Hematopoietic multipotent progenitor cell treated with erythropoietin and hydrocortisone succinate and interleukin-3 and kit ligand, for 6 days (in vitro differentiated cells): Measurements from ENCODE around the gene SPATA31C1.

Experiments
- DNase-seq: peaks from one replicate; pipeline ENCODE4 v3.0.0-alpha.2; 2015

The SPATA31C1 gene

GRCh38 chr9:87944096-87944495 lies 26.3 kb downstream of the SPATA31C1 start:
- no peak for DNase-seq

- no peak for DNase-seq
Measured at GRCh38 chr9:87944682-87945081, 26.9 kb downstream of the SPATA31C1 start.

- DNase-seq, result no peak
Measured at GRCh38 chr9:87950296-87950695, 32.5 kb downstream of the SPATA31C1 start.

GRCh38 chr9:87950765-87951488 lies 33.2 kb downstream of the SPATA31C1 start:
- DNase-seq, result peak; percentile 75

GRCh38 chr9:87954230-87954629 lies 36.5 kb downstream of the SPATA31C1 start:
- no peak for DNase-seq

GRCh38 chr9:87957839-87958238 lies 40.1 kb downstream of the SPATA31C1 start:
- DNase-seq, result no peak

GRCh38 chr9:87958591-87958990 lies 40.8 kb downstream of the SPATA31C1 start:
- no peak for DNase-seq

- DNase-seq, result no peak
Measured at GRCh38 chr9:87959916-87960581, 42.3 kb downstream of the SPATA31C1 start.

- no peak for DNase-seq
Measured at GRCh38 chr9:87963770-87964169, 46.0 kb downstream of the SPATA31C1 start.

- DNase-seq, result no peak
Measured at GRCh38 chr9:87964826-87965225, 47.1 kb downstream of the SPATA31C1 start.

GRCh38 chr9:87968155-87968554 lies 50.4 kb downstream of the SPATA31C1 start:
- DNase-seq, result no peak

GRCh38 chr9:87970602-87971001 lies 52.8 kb downstream of the SPATA31C1 start:
- no peak for DNase-seq

GRCh38 chr9:87973122-87973521 lies 55.4 kb downstream of the SPATA31C1 start:
- no peak for DNase-seq
